Measurements from ENCODE around the gene PLEKHG4B.
"Not testable (repeated sequence)": the region's sequence is repeated elsewhere in the genome, so short reads cannot be mapped to it uniquely, and the experiment has no call there.

PLEKHG4B gene

DNA sequence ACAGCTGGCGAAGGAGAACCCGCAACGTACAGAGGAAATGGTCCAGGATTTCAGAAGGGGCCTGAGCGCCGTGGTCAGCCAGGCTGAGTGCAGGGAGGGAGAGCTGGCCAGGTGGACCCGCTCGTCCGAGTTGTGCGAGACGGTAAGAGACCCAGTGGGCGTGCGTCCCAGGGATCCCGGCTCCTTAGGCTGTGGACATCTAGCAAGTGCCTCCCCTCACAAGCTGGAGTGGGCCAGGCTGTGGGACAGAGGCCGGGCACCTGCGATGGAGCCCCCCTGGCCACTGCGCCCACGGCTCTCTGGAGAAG is 69.8 kb downstream of the PLEKHG4B start:
- no peak overlapping the region for H3K4me3 ChIP-seq (ENCODE audit: insufficient read depth, low read depth, low read length)
- H3K36me3 ChIP-seq (ENCODE audit: control insufficient read depth, insufficient read depth, low read length) = peaks cover 51% of the 10 kb centered on the region
- H3K9me3 ChIP-seq (ENCODE audit: control insufficient read depth, low read length) = no peaks in the 10 kb centered on the region
- H3K27me3 ChIP-seq (ENCODE audit: control insufficient read depth, insufficient read depth, low read length, poor library complexity, severe bottlenecking) = no peaks in the 10 kb centered on the region
- no peak overlapping the region for H3K27ac ChIP-seq (ENCODE audit: insufficient read depth, low read depth, low read length, poor library complexity, severe bottlenecking)
- WGBS, 2 experiments = 96 to 97% methylated on average over 17 of the region's 17 CpGs
- no peaks in the 10 kb centered on the region for H3K4me1 ChIP-seq (ENCODE audit: control insufficient read depth, insufficient read depth, low read length)

DNA sequence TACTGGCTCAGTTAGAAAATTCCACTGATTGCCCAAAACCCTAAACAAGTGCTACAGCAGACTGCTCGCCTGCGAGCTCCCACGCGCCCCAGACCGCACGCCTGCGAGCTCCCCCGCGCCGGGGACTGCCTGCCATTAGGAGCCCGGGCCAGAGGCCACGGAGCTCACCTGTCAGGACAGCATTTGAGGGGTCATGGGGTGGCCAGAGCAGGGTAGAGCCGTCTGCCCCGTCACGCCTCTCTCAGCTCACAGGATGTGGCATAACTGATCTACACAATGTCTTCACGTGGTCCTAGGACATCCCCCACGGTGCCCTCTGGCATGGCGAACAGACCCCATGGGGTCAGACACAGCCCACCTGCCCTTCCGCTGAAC is 70.2 kb downstream of the PLEKHG4B start:
- H3K9me3 ChIP-seq (ENCODE audit: control insufficient read depth, low read length) = no peaks in the 10 kb centered on the region
- peaks cover 46% of the 10 kb centered on the region for H3K36me3 ChIP-seq (ENCODE audit: control insufficient read depth, insufficient read depth, low read length)
- no peaks in the 10 kb centered on the region for H3K4me1 ChIP-seq (ENCODE audit: control insufficient read depth, insufficient read depth, low read length)
- no peak overlapping the region for H3K4me3 ChIP-seq (ENCODE audit: insufficient read depth, low read depth, low read length)
- H3K27me3 ChIP-seq (ENCODE audit: control insufficient read depth, insufficient read depth, low read length, poor library complexity, severe bottlenecking) = no peaks in the 10 kb centered on the region
- 93 to 94% methylated on average over 19 of the region's 19 CpGs for WGBS, 2 experiments
- H3K27ac ChIP-seq (ENCODE audit: insufficient read depth, low read depth, low read length, poor library complexity, severe bottlenecking) = no peak overlapping the region

DNA sequence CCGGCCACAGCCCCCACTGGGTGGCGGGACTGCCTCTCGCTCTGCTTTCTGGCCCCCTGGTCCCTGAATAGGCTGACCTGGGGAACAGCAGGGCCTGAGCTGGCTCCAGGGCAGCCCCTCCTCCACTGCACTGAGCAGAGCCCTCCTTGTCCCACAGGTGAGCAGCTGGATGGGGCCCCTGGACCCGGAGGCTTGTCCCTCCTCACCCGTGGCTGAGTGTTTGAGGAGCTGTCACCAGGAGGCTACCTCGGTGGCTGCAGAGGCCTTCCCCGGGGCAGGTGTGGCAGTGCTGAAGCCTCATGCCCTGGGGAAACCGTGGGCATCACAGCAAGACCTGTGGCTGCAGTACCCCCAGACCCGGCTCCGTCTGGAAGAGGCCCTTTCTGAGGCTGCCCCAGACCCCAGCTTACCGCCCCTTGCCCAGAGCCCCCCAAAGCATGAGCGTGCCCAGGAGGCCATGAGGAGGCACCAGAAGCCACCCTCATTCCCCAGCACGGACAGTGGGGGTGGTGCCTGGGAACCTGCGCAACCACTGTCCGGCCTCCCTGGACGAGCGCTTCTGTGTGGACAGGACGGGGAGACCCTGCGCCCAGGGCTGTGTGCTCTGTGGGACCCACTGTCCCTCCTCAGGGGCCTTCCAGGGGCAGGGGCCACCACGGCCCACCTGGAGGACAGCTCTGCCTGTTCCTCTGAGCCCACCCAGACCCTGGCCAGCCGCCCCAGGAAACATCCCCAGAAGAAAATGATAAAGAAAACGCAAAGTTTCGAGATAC is 70.8 kb downstream of the PLEKHG4B start:
- Histone ChIP-seq H3K27me3 (ENCODE audit: control insufficient read depth, insufficient read depth, low read length, poor library complexity, severe bottlenecking) (no peaks in the 10 kb centered on the region), H3K4me1 (ENCODE audit: control insufficient read depth, insufficient read depth, low read length) (no peaks in the 10 kb centered on the region), H3K36me3 (ENCODE audit: control insufficient read depth, insufficient read depth, low read length) (peaks cover 41% of the 10 kb centered on the region), H3K27ac (ENCODE audit: insufficient read depth, low read depth, low read length, poor library complexity, severe bottlenecking) (no peak overlapping the region), H3K9me3 (ENCODE audit: control insufficient read depth, low read length) (no peaks in the 10 kb centered on the region), H3K4me3 (ENCODE audit: insufficient read depth, low read depth, low read length) (no peak overlapping the region)
- 90 to 91% methylated on average over 23 of the region's 23 CpGs for WGBS, 2 experiments

DNA sequence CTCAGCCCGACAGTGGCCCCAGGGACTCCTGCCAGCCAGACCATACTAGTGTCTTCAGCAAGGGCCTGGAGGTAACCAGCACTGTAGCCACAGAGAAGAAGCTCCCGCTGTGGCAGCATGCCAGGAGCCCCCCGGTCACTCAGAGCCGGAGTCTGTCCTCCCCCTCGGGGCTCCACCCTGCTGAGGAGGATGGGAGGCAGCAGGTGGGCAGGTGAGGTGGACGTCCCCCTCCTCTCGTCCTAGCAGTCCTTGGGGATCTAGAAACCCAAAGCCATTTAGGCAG is 71.3 kb downstream of the PLEKHG4B start:
- Histone ChIP-seq H3K4me3 (ENCODE audit: insufficient read depth, low read depth, low read length) (no peak overlapping the region), H3K4me1 (ENCODE audit: control insufficient read depth, insufficient read depth, low read length) (no peaks in the 10 kb centered on the region), H3K9me3 (ENCODE audit: control insufficient read depth, low read length) (no peaks in the 10 kb centered on the region), H3K36me3 (ENCODE audit: control insufficient read depth, insufficient read depth, low read length) (peaks cover 37% of the 10 kb centered on the region), H3K27ac (ENCODE audit: insufficient read depth, low read depth, low read length, poor library complexity, severe bottlenecking) (no peak overlapping the region), H3K27me3 (ENCODE audit: control insufficient read depth, insufficient read depth, low read length, poor library complexity, severe bottlenecking) (no peaks in the 10 kb centered on the region)
- 95% methylated on average over 7 of the region's 7 CpGs for WGBS, 2 experiments

DNA sequence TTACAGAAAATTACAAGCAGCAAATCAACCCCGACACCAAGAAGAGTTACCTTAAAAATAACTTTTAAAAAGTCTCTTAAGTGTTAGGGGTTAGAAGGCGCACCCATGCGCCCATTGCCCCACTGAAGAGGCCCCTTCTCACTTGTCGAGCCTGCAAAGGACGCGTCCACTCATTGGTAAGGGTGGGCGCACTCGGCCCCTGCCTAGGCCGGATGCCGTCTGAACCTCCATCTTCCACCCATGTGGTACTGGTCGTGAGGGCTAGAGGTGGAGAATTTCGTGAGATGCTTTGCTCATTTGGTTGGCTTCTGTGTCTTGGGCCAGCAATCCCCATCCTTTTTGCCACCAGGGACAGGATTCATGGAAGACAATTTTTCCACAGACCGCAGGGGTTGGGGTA is 71.9 kb downstream of the PLEKHG4B start:
- H3K4me3 ChIP-seq (ENCODE audit: insufficient read depth, low read depth, low read length) = no peak overlapping the region
- no peaks in the 10 kb centered on the region for H3K4me1 ChIP-seq (ENCODE audit: control insufficient read depth, insufficient read depth, low read length)
- no peaks in the 10 kb centered on the region for H3K27me3 ChIP-seq (ENCODE audit: control insufficient read depth, insufficient read depth, low read length, poor library complexity, severe bottlenecking)
- H3K36me3 ChIP-seq (ENCODE audit: control insufficient read depth, insufficient read depth, low read length) = peaks cover 37% of the 10 kb centered on the region
- WGBS, 2 experiments = 81 to 82% methylated on average over 13 of the region's 13 CpGs
- H3K27ac ChIP-seq (ENCODE audit: insufficient read depth, low read depth, low read length, poor library complexity, severe bottlenecking) = no peak overlapping the region
- H3K9me3 ChIP-seq (ENCODE audit: control insufficient read depth, low read length) = no peaks in the 10 kb centered on the region

DNA sequence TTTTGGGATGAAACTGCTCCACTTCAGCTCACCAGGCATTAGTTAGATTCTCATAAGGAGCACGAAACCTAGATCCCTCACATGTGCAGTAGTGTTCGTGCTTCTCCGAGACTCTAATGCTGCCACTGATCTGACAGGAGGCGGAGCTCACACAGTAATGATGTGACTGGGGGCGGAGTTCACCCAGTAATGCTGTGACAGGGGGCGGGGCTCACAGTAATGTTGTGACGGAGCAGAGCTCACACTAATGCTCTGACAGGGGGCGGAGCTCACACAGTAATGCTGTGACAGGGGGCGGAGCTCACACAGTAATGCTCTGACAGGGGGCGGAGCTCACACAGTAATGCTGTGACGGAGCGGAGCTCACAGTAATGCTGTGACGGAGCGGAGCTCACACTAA is 72.3 kb downstream of the PLEKHG4B start:
- Histone ChIP-seq H3K27ac (ENCODE audit: insufficient read depth, low read depth, low read length, poor library complexity, severe bottlenecking) (no peak overlapping the region), H3K27me3 (ENCODE audit: control insufficient read depth, insufficient read depth, low read length, poor library complexity, severe bottlenecking) (no peaks in the 10 kb centered on the region), H3K4me1 (ENCODE audit: control insufficient read depth, insufficient read depth, low read length) (no peaks in the 10 kb centered on the region), H3K9me3 (ENCODE audit: control insufficient read depth, low read length) (no peaks in the 10 kb centered on the region), H3K36me3 (ENCODE audit: control insufficient read depth, insufficient read depth, low read length) (peaks cover 37% of the 10 kb centered on the region), H3K4me3 (ENCODE audit: insufficient read depth, low read depth, low read length) (no peak overlapping the region)
- WGBS, 2 experiments = 76 to 78% methylated on average over 14 of the region's 14 CpGs

DNA sequence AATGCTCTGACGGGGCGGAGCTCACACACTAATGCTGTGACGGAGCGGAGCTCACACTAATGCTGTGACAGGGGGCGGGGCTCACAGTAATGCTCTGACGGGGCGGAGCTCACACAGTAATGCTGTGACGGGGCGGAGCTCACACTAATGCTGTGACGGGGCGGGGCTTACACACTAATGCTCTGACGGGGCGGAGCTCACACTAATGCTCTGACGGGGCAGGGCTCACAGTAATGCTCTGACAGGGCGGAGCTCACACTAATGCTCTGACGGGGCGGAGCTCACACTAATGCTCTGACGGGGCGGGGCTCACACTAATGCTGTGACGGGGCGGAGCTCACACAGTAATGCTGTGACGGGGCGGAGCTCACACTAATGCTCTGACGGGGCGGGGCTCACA is 72.8 kb downstream of the PLEKHG4B start:
- H3K9me3 ChIP-seq (ENCODE audit: control insufficient read depth, low read length); H3K4me1 ChIP-seq (ENCODE audit: control insufficient read depth, insufficient read depth, low read length); H3K27me3 ChIP-seq (ENCODE audit: control insufficient read depth, insufficient read depth, low read length, poor library complexity, severe bottlenecking); H3K4me3 ChIP-seq (ENCODE audit: insufficient read depth, low read depth, low read length); H3K27ac ChIP-seq (ENCODE audit: insufficient read depth, low read depth, low read length, poor library complexity, severe bottlenecking): not testable (repeated sequence)
- peaks cover 34% of the 10 kb centered on the region for H3K36me3 ChIP-seq (ENCODE audit: control insufficient read depth, insufficient read depth, low read length)
- 89 to 91% methylated on average over 25 of the region's 25 CpGs for WGBS, 2 experiments

DNA sequence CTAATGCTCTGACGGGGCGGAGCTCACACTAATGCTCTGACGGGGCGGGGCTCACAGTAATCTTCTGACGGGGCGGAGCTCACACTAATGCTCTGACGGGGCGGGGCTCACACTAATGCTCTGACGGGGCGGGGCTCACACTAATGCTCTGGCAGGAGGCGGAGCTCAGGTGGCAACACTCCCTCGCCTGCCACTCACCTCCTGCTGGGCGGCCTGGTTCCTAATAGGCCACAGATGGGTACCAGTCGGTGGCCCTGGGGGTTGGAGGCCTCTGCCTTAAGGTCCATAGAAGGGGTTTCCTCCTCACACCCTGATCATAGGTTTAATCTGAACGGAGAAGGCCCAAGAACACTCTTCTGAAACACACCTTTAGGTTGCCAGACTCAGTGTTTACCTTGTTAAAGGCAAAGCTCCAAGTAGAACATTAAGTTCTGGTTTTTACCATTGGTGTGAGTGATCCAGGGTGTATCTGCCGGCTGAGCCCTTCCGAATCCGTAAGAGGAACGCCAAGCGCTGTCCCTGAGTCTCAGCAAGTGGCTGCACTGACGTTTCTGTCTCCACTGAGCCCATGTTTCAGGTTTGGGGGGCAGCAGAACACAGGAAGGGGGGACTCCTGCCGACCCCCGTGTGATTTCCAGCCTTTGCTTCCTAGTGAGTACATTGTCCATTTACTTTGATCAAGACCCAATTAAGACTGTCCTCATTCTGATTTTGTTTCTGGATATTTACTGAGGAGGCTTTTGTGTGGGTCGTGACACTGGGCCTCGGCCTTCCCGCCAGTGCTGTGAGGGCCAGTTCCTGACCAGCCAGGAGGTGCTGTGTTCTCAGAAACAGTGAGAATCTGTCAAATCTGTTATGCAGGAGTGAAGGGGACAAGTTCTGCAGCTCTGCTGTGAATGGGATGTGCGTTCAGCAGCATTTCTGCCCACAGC is 74.7 kb downstream of the PLEKHG4B start:
- no peaks in the 10 kb centered on the region for H3K9me3 ChIP-seq (ENCODE audit: control insufficient read depth, low read length)
- peaks cover 19% of the 10 kb centered on the region for H3K36me3 ChIP-seq (ENCODE audit: control insufficient read depth, insufficient read depth, low read length)
- H3K27ac ChIP-seq (ENCODE audit: insufficient read depth, low read depth, low read length, poor library complexity, severe bottlenecking) = no peak overlapping the region
- H3K4me1 ChIP-seq (ENCODE audit: control insufficient read depth, insufficient read depth, low read length) = no peaks in the 10 kb centered on the region
- H3K4me3 ChIP-seq (ENCODE audit: insufficient read depth, low read depth, low read length) = no peak overlapping the region
- H3K27me3 ChIP-seq (ENCODE audit: control insufficient read depth, insufficient read depth, low read length, poor library complexity, severe bottlenecking) = no peaks in the 10 kb centered on the region
- 89 to 91% methylated on average over 27 of the region's 27 CpGs for WGBS, 2 experiments

DNA sequence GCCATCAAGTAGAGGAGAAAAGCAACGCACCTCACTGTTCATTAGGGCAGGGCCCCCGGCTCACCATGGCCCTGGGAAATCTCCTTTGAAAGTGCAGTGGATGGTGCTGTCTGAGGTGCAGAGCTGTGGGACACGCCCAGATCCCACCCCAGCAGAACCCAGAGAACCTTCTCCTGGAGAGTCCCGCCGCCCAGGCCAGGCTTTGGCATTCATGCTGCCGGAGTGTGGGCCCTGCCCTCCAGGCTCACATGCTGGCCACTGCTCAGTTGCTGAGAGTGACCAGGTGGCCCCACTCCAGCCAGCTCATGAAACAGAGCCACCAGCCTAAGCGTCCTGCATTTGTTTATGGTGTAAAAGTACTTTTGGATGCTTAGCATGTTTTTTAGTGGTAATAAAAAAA is 75.5 kb downstream of the PLEKHG4B start:
- H3K9me3 ChIP-seq (ENCODE audit: control insufficient read depth, low read length) = no peaks in the 10 kb centered on the region
- no peaks in the 10 kb centered on the region for H3K4me1 ChIP-seq (ENCODE audit: control insufficient read depth, insufficient read depth, low read length)
- H3K27ac ChIP-seq (ENCODE audit: insufficient read depth, low read depth, low read length, poor library complexity, severe bottlenecking) = no peak overlapping the region
- WGBS, 2 experiments = 94 to 97% methylated on average over 7 of the region's 7 CpGs
- peaks cover 18% of the 10 kb centered on the region for H3K36me3 ChIP-seq (ENCODE audit: control insufficient read depth, insufficient read depth, low read length)
- H3K4me3 ChIP-seq (ENCODE audit: insufficient read depth, low read depth, low read length) = no peak overlapping the region
- no peaks in the 10 kb centered on the region for H3K27me3 ChIP-seq (ENCODE audit: control insufficient read depth, insufficient read depth, low read length, poor library complexity, severe bottlenecking)

DNA sequence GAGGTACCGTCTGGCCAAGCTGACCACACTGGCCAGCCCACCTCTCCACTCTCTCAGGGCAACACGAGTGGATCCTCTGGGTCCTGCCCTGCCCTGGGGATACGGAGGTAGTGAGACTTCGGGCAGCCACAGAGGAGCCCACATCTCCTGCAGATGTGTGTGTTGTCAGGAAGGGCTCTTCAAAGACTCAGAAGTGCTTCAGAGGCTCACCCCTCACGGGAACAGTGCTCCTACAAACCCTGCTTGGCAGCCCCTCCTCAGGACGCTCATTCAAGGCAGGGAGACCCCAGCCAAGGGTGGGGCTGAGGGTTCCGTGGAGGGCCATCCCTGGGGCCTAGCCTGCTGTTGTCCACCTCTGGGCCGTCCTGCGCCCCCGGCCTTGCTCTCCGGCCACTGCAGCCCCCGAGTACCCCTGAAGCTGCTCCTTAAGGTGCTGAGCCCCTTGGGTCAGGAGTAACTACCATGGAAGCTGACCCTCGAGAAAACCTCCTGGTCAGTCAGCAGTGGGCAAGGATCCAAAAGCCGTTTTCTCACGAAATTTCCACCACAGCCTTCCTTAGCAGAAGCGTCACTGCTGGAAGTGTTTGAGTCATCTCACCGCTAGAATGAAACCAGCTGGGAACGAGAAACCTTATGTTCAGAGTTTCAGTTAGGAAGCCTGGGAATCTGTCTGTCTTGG is 76.2 kb downstream of the PLEKHG4B start:
- H3K4me3 ChIP-seq (ENCODE audit: insufficient read depth, low read depth, low read length) = no peak overlapping the region

More for the DNA sequence above, 76.2 kb downstream of the PLEKHG4B start:
- H3K27me3 ChIP-seq (ENCODE audit: control insufficient read depth, insufficient read depth, low read length, poor library complexity, severe bottlenecking) = no peaks in the 10 kb centered on the region
- no peaks in the 10 kb centered on the region for H3K9me3 ChIP-seq (ENCODE audit: control insufficient read depth, low read length)
- peaks cover 23% of the 10 kb centered on the region for H3K36me3 ChIP-seq (ENCODE audit: control insufficient read depth, insufficient read depth, low read length)
- WGBS, 2 experiments = 94 to 95% methylated on average over 18 of the region's 18 CpGs
- no peak overlapping the region for H3K27ac ChIP-seq (ENCODE audit: insufficient read depth, low read depth, low read length, poor library complexity, severe bottlenecking)
- no peaks in the 10 kb centered on the region for H3K4me1 ChIP-seq (ENCODE audit: control insufficient read depth, insufficient read depth, low read length)

Data from ectodermal cell (in vitro differentiated cells).